HFFc6 (cell line): Measurements from ENCODE around the gene VENTX. TPM values are rescaled to one million over a fixed set of nuclear protein-coding genes. Genes with fewer than 3 reads are reported as not detected.
"Not testable (repeated sequence)": the region's sequence is repeated elsewhere in the genome, so short reads cannot be mapped to it uniquely, and the experiment has no call there.

Experiments used
- DNase-seq: peaks from one replicate; pipeline ENCODE4 v3.0.0-alpha.2; 2018
- H3K27ac Mint-ChIP-seq: 2 replicates; pipeline ENCODE4 v1.8.0; 2020; ENCODE audit warnings: mild to moderate bottlenecking, mixed read lengths
- H3K27me3 Mint-ChIP-seq: 2 replicates; pipeline ENCODE4 v1.8.0; 2021; ENCODE audit warnings: mild to moderate bottlenecking, moderate library complexity, mixed read lengths; ENCODE audit not compliant: insufficient read depth
- H3K36me3 Mint-ChIP-seq: 2 replicates; pipeline ENCODE4 v1.8.0; 2021; ENCODE audit warnings: low read depth, mixed read lengths
- H3K4me1 Mint-ChIP-seq: 2 replicates; pipeline ENCODE4 v1.8.0; 2020; ENCODE audit warnings: low read depth, mixed read lengths
- H3K4me3 Mint-ChIP-seq: 2 replicates; pipeline ENCODE4 v1.8.0; 2020; ENCODE audit warnings: mild to moderate bottlenecking, moderate library complexity, mixed read lengths
- H3K9me3 Mint-ChIP-seq: 2 replicates; pipeline ENCODE4 v1.8.0; 2020; ENCODE audit warnings: mild to moderate bottlenecking, mixed read lengths
- CTCF ChIP-seq: fragments of 200-600 bp; sonication (generic); IDR thresholded peaks from 2 replicates; pipeline ENCODE4 v1.5.0; 2021; ENCODE audit warnings: antibody characterized with exemption, mild to moderate bottlenecking
- total RNA-seq, 6 experiments: library from RNA; stranded (reverse); fragmentation: NEBNext Ultra II Directional; extraction: Animal tissue kit (Norgen Biotek cat#: 25700); gene quantifications; 2 replicates in 1 of 6; 3 replicates in 5 of 6; pipeline ENCODE4 v1.2.3, GENCODE V29; 2021

The VENTX gene
- total RNA-seq, 6 experiments from 2014 or later: not detected

DNA sequence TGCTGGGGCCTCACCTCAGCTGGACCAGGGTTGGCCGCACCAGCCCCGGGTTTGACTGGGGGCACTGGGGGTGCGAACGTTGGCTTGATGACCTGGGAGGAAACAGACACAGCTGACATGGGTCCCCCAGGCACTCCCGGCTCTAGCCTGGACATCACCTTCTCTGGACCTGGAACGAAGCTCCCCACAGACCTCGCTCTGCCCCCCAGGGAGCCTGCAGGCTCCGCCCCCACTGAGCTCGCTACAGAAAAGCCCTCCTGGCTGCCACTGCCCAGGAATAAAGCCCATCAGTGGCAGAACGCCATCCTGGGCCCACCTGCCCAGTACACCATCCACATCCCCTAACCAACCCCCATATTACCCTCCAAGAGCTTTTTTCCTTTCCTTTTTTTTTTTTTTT lies 26.0 kb downstream of the VENTX start:
- H3K27ac Mint-ChIP-seq: no peak overlapping the region

DNA sequence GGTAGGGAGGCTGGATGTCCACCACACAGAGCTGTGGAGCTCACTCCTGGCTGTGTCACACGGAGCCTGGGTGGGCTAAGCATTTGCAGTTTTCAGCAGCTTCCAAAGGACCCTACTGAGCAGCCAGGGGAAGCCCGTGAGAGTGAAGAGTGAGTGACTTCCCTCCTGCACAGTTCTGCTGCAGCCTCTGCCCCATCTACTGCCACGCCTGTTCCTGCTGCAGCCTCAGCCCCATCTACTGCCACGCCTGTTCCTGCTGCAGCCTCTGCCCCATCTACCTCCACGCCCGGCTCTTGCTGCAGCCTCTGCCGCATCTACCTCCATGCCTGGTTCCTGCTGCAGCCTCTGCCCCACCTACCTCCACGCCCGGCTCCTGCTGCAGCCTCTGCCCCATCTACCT lies 26.8 kb downstream of the VENTX start:
- Mint-ChIP-seq H3K9me3 (no peaks in the 10 kb centered on the region), H3K4me1 (peaks cover 22% of the 10 kb centered on the region)

More for the DNA sequence above, 26.0 kb downstream of the VENTX start:
- TF ChIP-seq CTCF: no peak
- Mint-ChIP-seq H3K4me1 (peaks cover 28% of the 10 kb centered on the region), H3K9me3 (no peaks in the 10 kb centered on the region), H3K4me3 (no peak overlapping the region), H3K36me3 (no peaks in the 10 kb centered on the region), H3K27me3 (peaks cover 4% of the 10 kb centered on the region; the same call in 1 of the 2 replicates)
- no peak for DNase-seq

DNA sequence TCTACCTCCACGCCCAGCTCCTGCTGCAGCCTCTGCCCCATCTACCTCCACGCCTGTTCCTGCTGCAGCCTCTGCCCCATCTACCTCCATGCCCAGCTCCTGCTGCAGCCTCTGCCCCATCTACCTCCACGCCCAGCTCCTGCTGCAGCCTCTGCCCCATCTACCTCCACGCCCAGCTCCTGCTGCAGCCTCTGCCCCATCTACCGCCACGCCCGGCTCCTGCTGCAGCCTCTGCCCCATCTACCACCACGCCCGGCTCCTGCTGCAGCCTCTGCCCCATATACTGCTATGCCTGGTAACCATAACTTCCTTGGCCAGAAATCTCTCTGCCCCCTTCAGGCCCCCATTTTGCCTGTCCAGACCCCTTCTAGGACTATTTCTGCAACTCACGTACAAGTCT lies 27.4 kb downstream of the VENTX start:
- H3K27me3 Mint-ChIP-seq, H3K27ac Mint-ChIP-seq, H3K36me3 Mint-ChIP-seq, DNase-seq, H3K4me3 Mint-ChIP-seq, H3K9me3 Mint-ChIP-seq: not testable (repeated sequence)
- H3K4me1 Mint-ChIP-seq: peaks cover 16% of the 10 kb centered on the region

More for the DNA sequence above, 26.8 kb downstream of the VENTX start:
- H3K27ac Mint-ChIP-seq: no peak overlapping the region
- TF ChIP-seq CTCF: no peak
- no peaks in the 10 kb centered on the region for H3K36me3 Mint-ChIP-seq
- no peaks in the 10 kb centered on the region; the same call in 1 of the 2 replicates for H3K27me3 Mint-ChIP-seq
- no peak overlapping the region for H3K4me3 Mint-ChIP-seq
- no peak for DNase-seq

GRCh38 chr10:133266056-133266795 lies 28.6 kb downstream of the VENTX start:
- Mint-ChIP-seq H3K4me1 (peaks cover 4% of the 10 kb centered on the region; the same call in 1 of the 2 replicates), H3K36me3 (no peaks in the 10 kb centered on the region), H3K9me3 (no peaks in the 10 kb centered on the region), H3K27ac (no peak overlapping the region), H3K27me3 (no peaks in the 10 kb centered on the region; the same call in 1 of the 2 replicates), H3K4me3 (no peak overlapping the region)
- no peak for TF ChIP-seq CTCF
- DNase-seq: no peak

- H3K27ac Mint-ChIP-seq: no peak overlapping the region
- no peaks in the 10 kb centered on the region; the same call in 1 of the 2 replicates for H3K27me3 Mint-ChIP-seq
- no peak overlapping the region for H3K4me3 Mint-ChIP-seq
- H3K9me3 Mint-ChIP-seq: no peaks in the 10 kb centered on the region
- H3K36me3 Mint-ChIP-seq: no peaks in the 10 kb centered on the region
- no peak for DNase-seq
- no peak for TF ChIP-seq CTCF
- H3K4me1 Mint-ChIP-seq: peaks cover 4% of the 10 kb centered on the region; the same call in 1 of the 2 replicates
Measured at GRCh38 chr10:133267293-133267692, 29.6 kb downstream of the VENTX start.

GRCh38 chr10:133267829-133268228 lies 30.2 kb downstream of the VENTX start:
- H3K4me1 Mint-ChIP-seq: peaks cover 4% of the 10 kb centered on the region; the same call in 1 of the 2 replicates
- H3K27me3 Mint-ChIP-seq: no peaks in the 10 kb centered on the region; the same call in 1 of the 2 replicates
- no peak overlapping the region for H3K27ac Mint-ChIP-seq
- H3K36me3 Mint-ChIP-seq: no peaks in the 10 kb centered on the region
- no peak overlapping the region for H3K4me3 Mint-ChIP-seq
- H3K9me3 Mint-ChIP-seq: no peaks in the 10 kb centered on the region
- DNase-seq: no peak
- TF ChIP-seq CTCF: peak; percentile 12; the same call in 1 of the 2 replicates
